ENCODE measurements around the gene BLCAP. TPM values are rescaled to one million over a fixed set of nuclear protein-coding genes. Genes with fewer than 3 reads are reported as not detected.

The BLCAP gene
- total RNA-seq, 2 donors from 2014 or later: 39.3 to 39.8 TPM

DNA sequence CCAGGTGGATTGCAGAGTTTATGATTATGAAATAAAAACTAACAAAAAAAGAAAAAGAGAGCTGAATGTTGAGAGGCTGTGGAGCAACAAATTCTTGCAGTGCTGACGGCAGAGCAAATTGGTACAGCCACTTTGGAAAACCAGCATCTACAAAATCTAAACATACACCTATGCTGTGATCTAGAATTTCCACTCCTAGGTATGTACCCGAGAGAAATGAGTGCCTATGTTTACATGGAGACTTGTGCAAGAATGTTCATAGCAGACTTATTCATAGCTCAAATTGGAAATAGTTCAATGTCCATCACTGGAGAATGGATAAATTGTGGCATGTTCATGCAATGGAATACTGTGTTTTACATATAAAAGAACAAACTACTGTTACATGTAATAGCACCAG lies 3.0 kb upstream of the BLCAP start:
- Mint-ChIP-seq H3K27ac (no peak overlapping the region), H3K36me3 (no peaks in the 10 kb centered on the region), H3K9me3 (no peaks in the 10 kb centered on the region), H3K4me1 (ENCODE audit: low read depth in 2 of 2) (peaks cover 28 to 35% of the 10 kb centered on the region in 2 donors), H3K27me3 (peaks cover 0 to 4% of the 10 kb centered on the region in 2 donors), H3K4me3 (no peak overlapping the region)
- DNase-seq (ENCODE audit: low spot score) (no peak), ATAC-seq (no peak)

DNA sequence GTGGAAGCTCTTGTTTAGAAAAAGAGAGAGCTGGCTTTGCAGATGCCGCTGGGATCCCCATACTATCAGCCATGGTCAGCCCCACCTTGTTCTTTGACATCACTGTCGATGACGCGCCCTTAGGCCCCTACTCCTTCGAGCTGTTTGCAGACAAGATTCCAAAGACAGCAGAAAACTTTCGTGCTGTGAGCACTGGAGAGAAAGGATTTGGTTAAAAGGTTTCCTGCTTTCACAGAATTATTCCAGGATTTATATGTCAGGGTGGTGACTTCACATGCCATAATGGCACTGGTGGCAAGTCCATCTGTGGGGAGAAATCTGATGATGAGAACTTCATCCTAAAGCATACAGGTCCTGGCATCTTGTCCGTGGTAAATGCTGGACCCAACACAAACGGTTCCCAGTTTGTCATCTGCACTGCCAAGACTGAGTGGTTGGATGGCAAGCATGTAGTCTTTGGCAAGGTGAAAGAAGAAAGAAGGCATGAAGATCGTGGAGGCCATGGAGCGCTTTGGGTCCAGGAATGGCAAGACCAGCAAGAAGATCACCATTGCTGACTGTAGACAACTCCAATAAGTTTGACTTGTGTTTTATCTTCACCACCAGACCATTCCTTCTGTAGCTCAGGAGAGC lies 2.4 kb upstream of the BLCAP start:
- Mint-ChIP-seq H3K4me1 (ENCODE audit: low read depth in 2 of 2) (peaks cover 34 to 41% of the 10 kb centered on the region in 2 donors), H3K27ac (no peak overlapping the region), H3K4me3 (no peak overlapping the region), H3K27me3 (peaks cover 0 to 4% of the 10 kb centered on the region in 2 donors), H3K36me3 (no peaks in the 10 kb centered on the region), H3K9me3 (no peaks in the 10 kb centered on the region)
- no peak for DNase-seq (ENCODE audit: low spot score)
- no peak for ATAC-seq

DNA sequence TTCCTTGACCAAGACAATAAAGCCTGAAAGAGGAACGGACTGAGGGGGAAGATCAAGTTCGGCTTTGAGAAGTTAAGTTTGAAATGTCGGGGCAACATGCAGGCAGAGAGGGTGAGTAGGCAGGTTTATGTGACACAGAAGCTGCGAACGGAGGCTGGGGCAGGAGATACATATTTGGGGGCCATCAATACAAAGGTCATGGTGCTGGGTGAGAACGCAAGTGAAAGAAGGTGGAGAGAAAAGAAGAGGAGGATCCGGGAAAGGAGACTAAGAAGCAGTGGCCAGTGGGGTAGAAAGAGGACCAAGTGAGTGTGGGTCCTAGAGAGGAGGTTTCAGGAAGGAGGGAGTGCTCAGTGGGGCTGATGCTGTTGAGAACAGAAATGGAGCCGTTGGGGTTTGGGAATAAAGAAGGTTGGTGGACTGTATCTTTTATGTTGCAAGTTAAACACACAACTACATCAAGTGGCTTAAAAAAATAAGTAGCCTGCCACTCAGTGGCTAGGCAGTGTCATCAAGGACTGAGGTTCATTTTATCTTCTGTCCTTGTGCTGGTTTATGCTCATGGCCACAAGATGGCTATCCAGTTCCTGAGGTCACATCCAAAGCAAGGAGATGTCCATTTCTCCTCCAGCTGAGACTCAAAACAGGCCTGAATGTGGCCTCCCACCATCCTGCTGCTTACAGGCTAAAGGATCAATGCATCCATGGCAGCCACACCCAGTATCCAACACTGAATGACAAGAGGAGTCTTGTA lies 1.7 kb upstream of the BLCAP start:
- H3K9me3 Mint-ChIP-seq: no peaks in the 10 kb centered on the region
- peaks cover 37 to 43% of the 10 kb centered on the region in 2 donors for H3K4me1 Mint-ChIP-seq (ENCODE audit: low read depth in 2 of 2)
- H3K27ac Mint-ChIP-seq: peak overlapping the region in 1 of 2 donors; percentile 99
- no peaks in the 10 kb centered on the region for H3K36me3 Mint-ChIP-seq
- H3K27me3 Mint-ChIP-seq: peaks cover 0 to 4% of the 10 kb centered on the region in 2 donors
- DNase-seq (ENCODE audit: low spot score) (no peak), ATAC-seq (no peak)
- peak overlapping the region; percentile 89 for H3K4me3 Mint-ChIP-seq

DNA sequence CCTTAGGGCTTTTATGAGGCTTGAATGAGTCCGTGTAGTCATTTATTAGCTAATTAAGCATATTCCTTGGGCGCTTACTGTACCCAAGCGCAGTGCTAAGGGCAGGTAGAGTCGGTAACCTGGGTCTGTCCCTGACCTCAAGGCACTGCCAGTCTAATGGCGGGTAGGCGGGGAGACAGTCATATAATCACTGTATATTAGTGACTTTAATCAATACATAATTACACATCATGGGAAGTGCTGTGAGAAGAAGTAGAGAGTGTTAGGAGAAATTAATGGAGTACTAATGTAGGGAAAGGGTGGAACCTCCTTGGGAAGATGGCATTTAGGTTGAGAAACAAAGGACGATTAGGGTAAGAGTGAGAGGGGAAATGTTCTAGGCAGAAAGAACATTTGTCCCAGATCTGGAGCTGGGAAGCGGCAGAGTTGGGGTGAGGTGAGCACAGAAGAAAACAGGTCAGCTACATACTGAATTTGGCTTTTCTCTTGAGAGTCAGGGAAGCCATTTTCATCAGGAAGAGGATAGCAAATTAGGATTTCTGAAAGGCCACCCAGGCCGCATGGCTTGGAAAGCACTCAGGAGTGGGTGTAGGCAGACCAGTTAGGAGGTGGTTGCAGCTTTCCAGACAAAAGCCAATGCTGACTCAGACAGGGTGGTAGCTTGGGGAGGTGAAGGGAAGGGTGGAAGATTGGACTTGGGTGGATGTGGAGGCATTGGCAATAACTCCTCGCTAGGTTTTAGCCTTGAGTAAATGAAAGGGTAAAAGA lies 954 bp upstream of the BLCAP start:
- no peaks in the 10 kb centered on the region for H3K36me3 Mint-ChIP-seq
- no peaks in the 10 kb centered on the region for H3K9me3 Mint-ChIP-seq
- H3K4me1 Mint-ChIP-seq (ENCODE audit: low read depth in 2 of 2): peaks cover 40 to 49% of the 10 kb centered on the region in 2 donors
- peak overlapping the region; percentile 99 for H3K27ac Mint-ChIP-seq
- ATAC-seq: no peak
- H3K4me3 Mint-ChIP-seq: peak overlapping the region; percentile 89
- peaks cover 0 to 4% of the 10 kb centered on the region in 2 donors for H3K27me3 Mint-ChIP-seq
- DNase-seq (ENCODE audit: low spot score): no peak

DNA sequence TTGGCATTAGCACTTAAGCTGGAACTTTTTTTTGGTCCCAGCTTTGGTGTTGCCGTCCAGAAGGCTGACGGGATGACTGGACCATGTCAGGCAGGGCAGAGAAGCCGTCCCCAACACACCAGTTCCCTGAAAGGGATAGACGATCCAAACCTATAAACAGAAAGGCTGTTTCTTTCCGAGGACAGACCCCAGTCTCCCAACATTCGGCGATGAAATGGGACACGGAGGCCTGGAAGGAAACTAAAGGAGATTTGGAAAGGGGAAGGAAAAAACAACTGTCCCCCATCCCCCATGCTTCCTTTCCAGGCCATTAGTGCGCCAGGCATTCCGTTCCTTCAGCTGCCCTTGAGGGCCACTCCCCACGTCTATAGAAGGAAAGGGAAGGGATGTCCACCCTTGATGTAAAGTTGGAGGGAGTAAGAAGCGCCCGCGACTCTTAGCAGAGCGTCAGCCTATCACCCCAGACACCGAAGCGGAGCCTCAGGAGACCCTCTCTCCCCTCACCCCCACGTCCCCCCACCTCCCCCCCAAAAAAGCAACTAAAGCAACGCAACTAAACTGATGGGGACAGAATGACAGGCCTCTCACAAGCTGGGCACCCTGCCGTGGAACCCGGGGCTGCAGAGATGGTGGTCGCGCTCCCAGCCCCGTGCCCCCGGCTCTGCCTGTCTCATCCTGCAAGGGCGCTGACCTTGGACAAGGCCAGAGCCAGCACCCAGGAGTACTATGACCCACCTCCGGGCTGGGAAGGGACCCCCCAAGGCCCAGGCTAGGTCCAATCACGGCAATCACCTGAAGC lies 638 bp downstream of the BLCAP start:
- Mint-ChIP-seq H3K4me1 (ENCODE audit: low read depth in 2 of 2) (peaks cover 45 to 54% of the 10 kb centered on the region in 2 donors), H3K9me3 (no peaks in the 10 kb centered on the region), H3K4me3 (peak overlapping the region; percentile 89), H3K27ac (peak overlapping the region; percentile 99), H3K36me3 (no peaks in the 10 kb centered on the region), H3K27me3 (peaks cover 0 to 4% of the 10 kb centered on the region in 2 donors)
- ATAC-seq (no peak), DNase-seq (ENCODE audit: low spot score) (no peak)

DNA sequence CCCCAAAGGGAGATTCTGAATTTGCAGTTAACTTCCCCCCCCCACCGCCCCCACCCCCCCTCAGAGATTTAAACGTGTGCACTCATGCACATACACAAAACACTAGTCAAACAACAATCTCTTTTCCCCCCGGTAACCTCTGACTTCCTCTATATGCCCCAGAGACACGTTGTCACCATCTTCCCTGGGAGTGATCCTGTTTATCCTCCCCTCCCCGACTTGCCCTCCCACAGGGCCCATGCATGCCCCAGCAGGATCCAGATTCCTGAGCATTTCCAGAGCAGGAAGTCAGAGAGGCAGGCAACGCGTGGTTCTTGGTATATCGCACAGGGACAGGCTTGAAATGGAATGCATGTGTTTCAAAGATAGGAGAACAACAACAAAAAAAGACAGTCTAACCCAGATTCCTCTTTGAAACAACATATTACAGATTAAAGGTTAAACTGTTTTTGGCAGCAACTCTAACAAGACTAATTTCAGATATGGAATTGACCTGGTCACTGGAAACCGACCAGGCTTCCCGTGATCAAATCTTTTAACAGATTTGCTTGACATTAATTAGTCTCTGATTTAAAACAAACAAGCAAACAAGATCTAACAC lies 1.3 kb downstream of the BLCAP start:
- peaks cover 48 to 54% of the 10 kb centered on the region in 2 donors for H3K4me1 Mint-ChIP-seq (ENCODE audit: low read depth in 2 of 2)
- peak overlapping the region; percentile 99 for H3K27ac Mint-ChIP-seq
- peak overlapping the region; percentile 89 for H3K4me3 Mint-ChIP-seq
- DNase-seq (ENCODE audit: low spot score) (no peak), ATAC-seq (no peak)
- no peaks in the 10 kb centered on the region for H3K9me3 Mint-ChIP-seq
- peaks cover 4% of the 10 kb centered on the region for H3K36me3 Mint-ChIP-seq
- H3K27me3 Mint-ChIP-seq: peaks cover 0 to 4% of the 10 kb centered on the region in 2 donors

DNA sequence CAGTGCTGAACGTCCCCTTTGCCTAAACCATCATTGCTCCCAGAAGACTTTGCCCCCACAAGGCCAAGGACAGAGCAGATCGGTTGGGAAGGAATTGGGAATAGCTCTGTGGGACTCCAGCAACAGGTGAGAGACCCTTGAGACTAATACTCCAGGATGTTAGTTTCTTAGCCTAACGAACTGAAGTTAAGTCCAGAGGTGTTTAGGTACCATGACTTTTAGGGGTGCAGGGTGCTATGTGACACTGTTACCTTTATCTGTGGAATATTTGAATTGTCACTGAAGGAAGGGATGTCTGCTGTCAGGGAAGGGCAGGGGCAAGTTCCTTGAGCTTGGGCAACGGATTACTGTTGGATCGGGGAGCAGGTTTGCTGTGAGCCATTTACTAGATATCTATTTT lies 1.9 kb downstream of the BLCAP start:
- ATAC-seq (no peak), DNase-seq (ENCODE audit: low spot score) (no peak)
- peak overlapping the region; percentile 45 to 99 for H3K27ac Mint-ChIP-seq
- H3K4me3 Mint-ChIP-seq: peak overlapping the region; percentile 89
- H3K36me3 Mint-ChIP-seq: peaks cover 4% of the 10 kb centered on the region
- H3K27me3 Mint-ChIP-seq: peaks cover 0 to 4% of the 10 kb centered on the region in 2 donors
- H3K9me3 Mint-ChIP-seq: no peaks in the 10 kb centered on the region
- peaks cover 48 to 54% of the 10 kb centered on the region in 2 donors for H3K4me1 Mint-ChIP-seq (ENCODE audit: low read depth in 2 of 2)

DNA sequence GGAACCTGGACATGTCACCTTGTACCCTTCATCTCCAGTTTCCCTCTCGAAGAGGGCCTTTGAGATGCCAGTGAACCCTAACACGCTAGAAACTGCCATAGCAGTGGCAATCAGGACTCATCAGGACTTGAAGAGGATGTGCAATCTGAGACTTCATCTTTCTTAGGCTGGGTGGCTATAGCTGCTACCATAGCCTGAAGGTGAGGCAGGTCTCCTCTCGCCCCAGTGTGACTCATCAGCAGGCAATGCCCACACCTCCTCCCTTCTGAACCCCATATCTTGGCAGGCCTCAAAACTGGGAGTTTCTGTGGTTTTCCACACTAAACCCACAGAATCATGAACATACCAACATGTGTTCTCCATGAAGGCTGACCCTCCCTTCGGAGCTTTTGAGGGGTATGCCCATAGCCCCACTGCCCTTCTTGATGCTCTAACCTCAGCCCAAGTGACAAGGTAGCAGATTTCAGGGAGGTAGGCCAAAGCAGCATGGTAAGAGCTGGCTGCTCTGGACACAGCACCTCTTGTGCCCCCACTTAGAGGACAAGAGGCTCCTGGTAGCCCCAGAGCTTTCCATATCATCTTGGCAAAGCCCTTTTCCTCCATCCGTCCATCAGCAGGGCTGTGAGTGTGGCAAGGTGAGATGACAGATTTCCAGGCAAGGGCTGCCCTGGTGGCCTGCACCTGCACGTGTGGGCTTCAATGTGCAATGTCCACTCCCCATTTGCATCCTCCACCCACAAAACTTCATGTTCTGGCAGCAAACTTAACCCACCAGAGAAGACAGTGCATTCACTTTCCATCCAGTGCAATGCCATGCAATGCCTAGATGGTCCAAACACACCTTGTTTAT lies 2.6 kb downstream of the BLCAP start:
- no peak for DNase-seq (ENCODE audit: low spot score)
- Mint-ChIP-seq H3K4me1 (ENCODE audit: low read depth in 2 of 2) (peaks cover 54 to 59% of the 10 kb centered on the region in 2 donors), H3K27me3 (peaks cover 0 to 4% of the 10 kb centered on the region in 2 donors), H3K9me3 (no peaks in the 10 kb centered on the region), H3K4me3 (peak overlapping the region; percentile 89), H3K27ac (peak overlapping the region; percentile 45 to 99), H3K36me3 (peaks cover 4% of the 10 kb centered on the region)
- ATAC-seq: no peak

DNA sequence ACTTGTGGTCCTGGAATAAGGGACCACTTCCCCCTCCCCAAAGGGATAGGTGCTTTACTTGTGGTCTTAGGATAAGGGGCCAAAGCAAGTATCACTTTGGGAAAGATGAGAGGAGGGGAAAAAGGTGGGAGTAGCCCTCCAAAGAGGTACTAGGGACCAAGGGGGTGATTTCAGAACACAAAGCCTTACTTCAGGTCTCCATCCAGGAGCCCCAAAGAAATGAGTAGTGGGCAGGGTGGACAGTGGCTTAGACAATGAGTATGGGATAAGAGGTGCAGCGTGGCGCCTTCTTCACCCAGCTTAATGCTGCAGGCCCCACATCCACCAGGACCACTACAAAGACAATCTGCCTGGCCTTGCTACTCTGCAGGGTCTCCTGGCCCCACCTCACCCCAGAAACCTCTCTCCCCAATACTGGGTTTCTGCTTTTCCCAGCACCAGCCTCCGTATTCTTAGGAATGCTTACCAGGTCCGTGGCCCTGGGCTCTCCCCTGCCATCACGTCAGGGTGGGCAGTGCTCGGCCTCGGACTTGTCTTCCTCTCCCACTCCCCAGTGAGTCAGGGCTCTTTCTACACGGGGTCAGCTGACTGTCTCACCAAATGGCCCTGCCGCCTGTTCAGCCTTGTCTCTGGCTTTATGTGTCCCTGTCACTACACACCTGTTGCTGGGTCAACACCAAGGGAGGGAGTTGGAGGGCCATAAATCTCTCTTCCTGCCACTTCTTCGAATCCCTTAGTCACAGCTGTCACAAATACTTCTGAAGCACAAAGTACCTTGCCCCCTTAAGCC lies 3.6 kb downstream of the BLCAP start:
- Mint-ChIP-seq H3K9me3 (no peaks in the 10 kb centered on the region), H3K4me3 (no peak overlapping the region), H3K4me1 (ENCODE audit: low read depth in 2 of 2) (peaks cover 51 to 57% of the 10 kb centered on the region in 2 donors), H3K27ac (peak overlapping the region in 1 of 2 donors; percentile 45), H3K27me3 (peaks cover 0 to under 1% of the 10 kb centered on the region in 2 donors), H3K36me3 (peaks cover 4% of the 10 kb centered on the region)
- no peak for DNase-seq (ENCODE audit: low spot score)
- ATAC-seq: no peak

DNA sequence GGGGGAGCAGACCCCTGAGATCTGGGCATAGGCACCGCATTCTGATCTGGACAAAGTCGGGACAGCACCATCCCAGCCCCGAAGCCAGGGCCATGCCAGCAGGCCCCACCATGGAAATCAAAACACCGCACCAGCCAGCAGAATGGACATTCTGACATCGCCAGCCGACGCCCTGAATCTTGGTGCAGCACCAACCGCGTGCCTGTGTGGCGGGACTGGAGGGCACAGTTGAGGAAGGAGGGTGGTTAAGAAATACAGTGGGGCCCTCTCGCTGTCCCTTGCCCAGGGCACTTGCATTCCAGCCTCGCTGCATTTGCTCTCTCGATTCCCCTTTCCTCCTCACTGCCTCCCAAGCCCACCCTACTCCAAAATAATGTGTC lies 4.7 kb downstream of the BLCAP start:
- Mint-ChIP-seq H3K9me3 (no peaks in the 10 kb centered on the region), H3K36me3 (peaks cover 7% of the 10 kb centered on the region), H3K4me1 (ENCODE audit: low read depth in 2 of 2) (peaks cover 50% of the 10 kb centered on the region in 2 donors), H3K4me3 (no peak overlapping the region), H3K27ac (no peak overlapping the region), H3K27me3 (no peaks in the 10 kb centered on the region)
- DNase-seq (ENCODE audit: low spot score): no peak
- ATAC-seq: no peak

DNA sequence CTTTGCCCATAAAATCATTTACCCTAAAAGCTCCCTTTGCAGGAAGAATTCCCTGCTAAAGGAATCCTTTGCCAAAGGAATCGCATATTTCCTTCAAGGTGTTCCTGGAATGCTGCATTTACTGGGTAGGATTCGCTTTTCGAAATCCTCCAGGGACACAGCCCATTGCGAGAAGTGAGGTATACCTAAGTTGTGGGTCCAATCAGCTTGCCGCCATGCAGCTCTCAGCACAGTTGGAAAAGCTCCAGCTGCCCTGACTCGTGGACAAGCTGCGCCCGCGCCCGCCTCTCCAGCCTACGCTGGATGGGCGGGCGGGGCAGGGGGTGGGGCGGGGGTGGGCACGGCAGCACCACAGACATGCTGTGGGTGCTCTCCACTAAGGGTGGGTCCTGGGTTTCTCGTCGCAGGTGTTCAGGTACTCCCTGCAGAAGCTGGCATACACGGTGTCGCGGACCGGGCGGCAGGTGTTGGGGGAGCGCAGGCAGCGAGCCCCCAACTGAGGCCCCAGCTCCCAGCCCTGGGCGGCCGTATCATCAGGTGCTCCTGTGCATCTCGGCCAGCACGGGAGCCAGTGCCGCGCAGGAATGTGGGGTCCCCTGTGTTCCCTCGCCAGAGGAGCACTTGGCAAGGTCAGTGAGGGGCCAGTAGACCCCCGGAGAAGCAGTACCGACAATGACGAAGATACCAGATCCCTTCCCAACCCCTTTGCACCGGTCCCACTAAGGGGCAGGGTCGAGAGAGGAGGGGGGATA lies 5.2 kb downstream of the BLCAP start:
- no peaks in the 10 kb centered on the region for H3K9me3 Mint-ChIP-seq
- no peak for ATAC-seq
- H3K27ac Mint-ChIP-seq: no peak overlapping the region
- DNase-seq (ENCODE audit: low spot score): no peak
- H3K36me3 Mint-ChIP-seq: peaks cover 11% of the 10 kb centered on the region
- no peaks in the 10 kb centered on the region for H3K27me3 Mint-ChIP-seq
- H3K4me3 Mint-ChIP-seq: no peak overlapping the region
- H3K4me1 Mint-ChIP-seq (ENCODE audit: low read depth in 2 of 2): peaks cover 48 to 50% of the 10 kb centered on the region in 2 donors

All from natural killer cell treated with Interleukin-12 subunit alpha and Interleukin-12 subunit beta and Interleukin-15 and Interleukin-18, amount 100 ng/mL, for 72 hours (primary cell).